CD4-positive, alpha-beta T cell treated with Interleukin-21 for 1 hour (primary cell): ENCODE measurements around the gene WWOX.

Experiments
- DNase-seq: peaks from one replicate; pipeline ENCODE4 v3.0.0-alpha.2; 2020

Gene WWOX

GRCh38 chr16:79137426-79137939 is 1038.0 kb downstream of the WWOX start:
- no peak for DNase-seq

- DNase-seq, result no peak
These were observed 1040.3 kb downstream of the WWOX start for GRCh38 chr16:79139799-79140198.

GRCh38 chr16:79143026-79143425 is 1043.6 kb downstream of the WWOX start:
- DNase-seq, result no peak

GRCh38 chr16:79150151-79150550 is 1050.7 kb downstream of the WWOX start:
- no peak for DNase-seq

GRCh38 chr16:79150632-79151310 is 1051.3 kb downstream of the WWOX start:
- no peak for DNase-seq

- no peak for DNase-seq
These were observed 1054.6 kb downstream of the WWOX start for GRCh38 chr16:79154086-79154485.

GRCh38 chr16:79155471-79155870 is 1056.0 kb downstream of the WWOX start:
- DNase-seq, result no peak

GRCh38 chr16:79155904-79156303 is 1056.5 kb downstream of the WWOX start:
- no peak for DNase-seq

- DNase-seq, result no peak
These were observed 1057.3 kb downstream of the WWOX start for GRCh38 chr16:79156761-79157160.

GRCh38 chr16:79158337-79158736 is 1058.9 kb downstream of the WWOX start:
- no peak for DNase-seq

- no peak for DNase-seq
These were observed 1060.0 kb downstream of the WWOX start for GRCh38 chr16:79159261-79160049.

GRCh38 chr16:79162977-79163376 is 1063.5 kb downstream of the WWOX start:
- DNase-seq, result no peak

- DNase-seq, result no peak
These were observed 1064.4 kb downstream of the WWOX start for GRCh38 chr16:79163691-79164387.

- no peak for DNase-seq
These were observed 1065.0 kb downstream of the WWOX start for GRCh38 chr16:79164388-79164995.

GRCh38 chr16:79165079-79165478 is 1065.6 kb downstream of the WWOX start:
- no peak for DNase-seq

GRCh38 chr16:79165506-79165905 is 1066.1 kb downstream of the WWOX start:
- DNase-seq, result no peak

- DNase-seq, result no peak
These were observed 1068.4 kb downstream of the WWOX start for GRCh38 chr16:79167893-79168292.

GRCh38 chr16:79168321-79168720 is 1068.9 kb downstream of the WWOX start:
- no peak for DNase-seq

GRCh38 chr16:79169239-79169638 is 1069.8 kb downstream of the WWOX start:
- DNase-seq, result no peak

- DNase-seq, result no peak
These were observed 1071.2 kb downstream of the WWOX start for GRCh38 chr16:79170555-79171246.

- DNase-seq, result no peak
These were observed 1072.0 kb downstream of the WWOX start for GRCh38 chr16:79171504-79171903.

- no peak for DNase-seq
These were observed 1072.7 kb downstream of the WWOX start for GRCh38 chr16:79171931-79172705.
